GM18505 (cell line): ENCODE data around the gene ASB15.

Experiments
- ATAC-seq: cut with Tn5 transposase; IDR thresholded peaks from one replicate; pipeline ENCODE4 v1.9.1; 2021; ENCODE audit not compliant: unreplicated experiment
- POLR2A ChIP-seq: IDR thresholded peaks from 4 replicates; pipeline ENCODE4 v1.6.1; 2011; ENCODE audit warnings: borderline replicate concordance; ENCODE audit not compliant: insufficient read depth, insufficient read length; ENCODE audit errors: extremely low read depth

Gene ASB15

DNA sequence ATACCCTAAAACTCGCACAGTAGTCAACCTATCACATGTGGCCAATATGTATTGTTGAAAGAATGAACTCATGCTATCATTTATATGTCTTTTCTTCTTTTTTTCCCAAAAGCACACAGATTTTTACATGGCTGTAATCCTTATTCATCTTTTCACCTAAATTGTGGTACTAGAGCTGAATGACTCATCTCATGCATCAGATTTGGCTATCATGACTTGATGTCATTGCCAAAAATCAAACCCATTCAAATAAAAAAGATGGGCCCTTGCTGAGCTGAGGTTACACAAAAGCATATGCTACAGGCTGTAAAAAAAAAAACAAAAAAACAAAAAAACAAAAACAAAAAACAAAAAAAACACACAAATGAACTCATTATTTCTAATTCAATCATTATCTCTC, 50.8 kb downstream of the ASB15 start:
- ATAC-seq = no peak
- TF ChIP-seq POLR2A = no peak

DNA sequence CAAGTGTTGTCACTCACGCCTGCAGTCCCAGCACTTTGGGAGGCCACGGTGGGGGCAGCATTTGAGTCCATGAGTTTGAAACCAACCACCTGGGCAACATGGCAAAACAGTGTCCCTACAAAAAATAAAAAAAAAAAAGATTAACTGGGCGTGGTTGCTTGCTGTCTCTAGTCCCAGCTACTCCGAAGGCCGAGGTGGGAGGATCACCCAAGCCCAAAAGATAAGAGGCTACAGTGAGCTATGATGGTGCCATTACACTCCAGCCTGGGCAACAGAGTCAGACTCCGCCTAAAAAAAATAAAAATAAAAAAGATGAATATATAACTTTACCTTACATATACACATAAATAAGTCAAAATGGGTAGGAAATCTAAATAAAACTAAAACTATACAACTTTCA, 51.5 kb downstream of the ASB15 start:
- TF ChIP-seq POLR2A = no peak
- ATAC-seq = no peak

DNA sequence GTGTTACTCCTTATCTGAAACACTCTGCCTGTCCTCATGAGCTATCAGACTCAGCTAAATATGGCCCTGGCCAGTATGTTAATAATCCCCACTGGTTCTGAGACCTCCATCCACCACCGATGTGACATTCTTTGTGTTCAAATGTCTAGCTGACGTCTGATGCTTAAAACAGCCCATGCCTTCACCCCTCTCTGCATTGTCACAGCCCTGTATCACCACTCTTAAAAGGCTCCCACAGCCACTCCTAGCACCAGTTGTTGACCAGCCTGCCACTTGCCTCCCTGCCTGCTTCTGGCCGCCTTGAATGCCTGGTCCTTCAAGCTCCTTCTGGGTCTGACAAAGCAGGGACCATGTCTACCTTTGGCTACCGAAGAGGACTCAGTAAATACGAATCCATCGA, 54.0 kb downstream of the ASB15 start, which contains the start of gene LMOD2:
Gene LMOD2, plus strand, starts transcription at position 253 of the 400 bp plus-strand sequence. Its CDS starts 98 bp downstream, at position 351.
- ATAC-seq = no peak
- TF ChIP-seq POLR2A = no peak

DNA sequence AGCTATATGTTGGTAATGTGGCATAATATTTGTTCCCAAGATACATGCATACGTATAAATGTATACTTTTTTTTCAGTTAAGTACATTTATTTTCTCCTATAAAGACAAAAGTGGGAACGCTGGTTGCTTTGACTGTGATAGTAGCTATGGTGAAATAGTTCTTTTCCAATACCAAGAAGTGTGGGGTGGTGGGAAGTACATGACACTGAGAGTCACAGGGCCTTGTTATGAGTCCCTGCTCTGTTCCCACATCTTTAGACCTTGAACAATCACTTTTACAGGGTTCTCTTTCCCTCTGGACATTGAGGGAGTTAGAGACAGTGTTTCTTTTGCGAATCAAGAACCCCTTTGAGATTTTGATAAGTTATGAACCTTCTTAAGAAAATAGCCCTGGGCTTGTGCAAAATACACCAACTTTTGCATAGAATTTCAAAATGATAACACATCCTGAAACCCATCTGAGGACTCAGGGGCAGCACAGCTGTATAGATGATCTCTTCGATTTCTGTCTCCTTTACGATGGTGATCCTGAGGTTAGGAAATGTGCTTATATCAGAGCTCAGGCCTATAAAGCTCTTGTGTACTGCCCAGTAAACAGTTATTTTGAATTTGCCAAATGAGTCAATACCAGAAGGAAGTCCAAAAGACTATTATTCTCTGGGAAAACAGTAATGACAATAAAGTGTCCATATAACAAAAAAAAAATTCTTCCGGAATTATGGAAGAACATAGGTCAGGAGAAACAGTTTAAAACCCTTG, 55.1 kb downstream of the ASB15 start:
- no peak for TF ChIP-seq POLR2A
- no peak for ATAC-seq

DNA sequence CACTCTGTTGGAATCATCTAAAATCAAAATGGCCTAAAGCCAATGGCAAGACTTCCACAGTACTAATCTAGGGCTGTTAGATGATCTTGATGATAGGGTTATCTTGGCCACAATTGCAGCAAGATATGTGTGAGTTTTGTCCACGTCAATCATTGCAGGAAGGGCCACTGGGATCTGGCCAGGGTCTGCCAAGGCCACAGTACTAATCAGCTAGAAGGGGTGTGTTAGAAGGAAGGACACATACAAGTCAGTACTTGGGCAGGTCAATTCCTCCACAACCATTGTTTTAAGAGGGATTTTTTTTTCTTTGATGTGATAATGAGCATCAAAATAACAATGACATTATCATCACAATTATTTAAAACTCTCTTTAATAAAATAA, 55.7 kb downstream of the ASB15 start:
- ATAC-seq = no peak
- TF ChIP-seq POLR2A = no peak

DNA sequence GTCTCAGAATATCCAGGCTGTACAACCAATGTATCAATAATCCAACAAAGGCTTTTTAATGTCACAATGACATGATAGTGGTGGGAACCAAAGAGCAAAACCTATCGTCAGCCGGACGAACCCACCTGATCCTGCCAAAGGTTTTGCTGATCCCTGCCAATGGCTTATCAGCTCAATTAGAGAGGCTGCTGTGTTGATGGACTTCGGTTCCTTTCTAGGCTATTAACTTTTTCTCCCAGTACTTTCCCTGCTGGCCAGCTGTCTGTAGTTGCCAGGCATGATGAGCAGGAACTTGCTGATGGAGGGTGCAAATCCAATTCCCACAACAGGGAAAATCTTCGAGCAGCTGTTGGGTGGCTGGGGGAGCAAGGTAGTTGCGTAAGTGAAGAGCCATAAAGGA, 56.4 kb downstream of the ASB15 start:
- ATAC-seq = no peak
- TF ChIP-seq POLR2A = no peak

DNA sequence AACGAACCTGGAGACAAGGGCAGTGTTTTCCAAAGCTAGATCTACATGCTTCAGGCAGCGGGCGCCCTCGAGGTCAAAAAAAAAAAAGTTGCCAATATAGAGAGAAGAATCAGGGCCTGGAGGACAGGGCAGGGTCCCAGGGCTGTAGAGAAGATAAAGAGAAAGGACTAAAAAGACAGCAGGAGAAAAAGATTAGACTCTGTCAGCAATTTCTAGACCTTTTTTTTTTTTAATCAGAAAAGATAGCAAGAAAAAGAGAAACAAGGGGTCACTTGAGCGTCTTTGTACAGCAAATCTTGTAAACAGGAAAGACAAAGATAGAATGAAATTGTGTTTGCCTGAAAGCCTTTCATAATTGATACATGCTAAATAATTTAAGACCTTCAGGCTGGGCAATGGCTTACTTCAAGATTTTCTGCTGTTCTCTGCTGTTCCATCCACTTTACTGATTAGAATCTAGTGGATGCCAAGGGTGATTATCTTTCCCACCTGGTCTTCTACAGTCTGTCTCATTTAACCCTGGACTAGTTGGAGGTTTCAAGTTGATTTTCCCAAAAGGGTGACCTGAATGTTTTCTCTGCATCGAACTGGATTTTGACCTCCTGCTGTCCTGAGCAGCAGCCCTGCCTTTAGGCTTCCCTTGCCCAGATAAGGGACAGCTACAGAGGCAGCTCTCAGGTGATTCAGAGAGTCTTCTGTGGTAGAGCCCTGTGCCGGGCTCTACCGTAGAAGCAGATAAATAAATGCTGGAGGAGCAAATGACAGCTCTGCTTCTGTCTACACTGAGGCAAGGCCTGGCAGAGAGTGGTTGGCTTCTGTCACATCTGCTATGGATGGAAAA, 59.1 kb downstream of the ASB15 start:
- no peak for TF ChIP-seq POLR2A
- ATAC-seq = no peak

DNA sequence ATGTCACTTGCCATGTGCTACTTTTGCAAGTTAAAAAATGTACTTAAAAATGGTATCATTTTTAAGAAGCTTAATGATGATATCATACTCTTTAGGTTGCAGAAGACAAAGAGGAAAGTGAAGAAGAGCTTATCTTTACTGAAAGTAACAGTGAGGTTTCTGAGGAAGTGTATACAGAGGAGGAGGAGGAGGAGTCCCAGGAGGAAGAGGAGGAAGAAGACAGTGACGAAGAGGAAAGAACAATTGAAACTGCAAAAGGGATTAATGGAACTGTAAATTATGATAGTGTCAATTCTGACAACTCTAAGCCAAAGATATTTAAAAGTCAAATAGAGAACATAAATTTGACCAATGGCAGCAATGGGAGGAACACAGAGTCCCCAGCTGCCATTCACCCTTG, 60.1 kb downstream of the ASB15 start:
- ATAC-seq = no peak
- no peak for TF ChIP-seq POLR2A

DNA sequence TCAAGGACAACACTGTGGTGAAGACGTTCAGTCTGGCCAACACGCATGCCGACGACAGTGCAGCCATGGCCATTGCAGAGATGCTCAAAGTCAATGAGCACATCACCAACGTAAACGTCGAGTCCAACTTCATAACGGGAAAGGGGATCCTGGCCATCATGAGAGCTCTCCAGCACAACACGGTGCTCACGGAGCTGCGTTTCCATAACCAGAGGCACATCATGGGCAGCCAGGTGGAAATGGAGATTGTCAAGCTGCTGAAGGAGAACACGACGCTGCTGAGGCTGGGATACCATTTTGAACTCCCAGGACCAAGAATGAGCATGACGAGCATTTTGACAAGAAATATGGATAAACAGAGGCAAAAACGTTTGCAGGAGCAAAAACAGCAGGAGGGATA, 60.7 kb downstream of the ASB15 start:
- no peak for ATAC-seq
- TF ChIP-seq POLR2A = no peak

DNA sequence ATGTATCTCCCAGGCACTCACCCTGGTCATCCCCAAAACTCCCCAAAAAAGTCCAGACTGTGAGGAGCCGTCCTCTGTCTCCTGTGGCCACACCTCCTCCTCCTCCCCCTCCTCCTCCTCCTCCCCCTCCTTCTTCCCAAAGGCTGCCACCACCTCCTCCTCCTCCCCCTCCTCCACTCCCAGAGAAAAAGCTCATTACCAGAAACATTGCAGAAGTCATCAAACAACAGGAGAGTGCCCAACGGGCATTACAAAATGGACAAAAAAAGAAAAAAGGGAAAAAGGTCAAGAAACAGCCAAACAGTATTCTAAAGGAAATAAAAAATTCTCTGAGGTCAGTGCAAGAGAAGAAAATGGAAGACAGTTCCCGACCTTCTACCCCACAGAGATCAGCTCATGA, 61.1 kb downstream of the ASB15 start:
- no peak for TF ChIP-seq POLR2A
- ATAC-seq = no peak

DNA sequence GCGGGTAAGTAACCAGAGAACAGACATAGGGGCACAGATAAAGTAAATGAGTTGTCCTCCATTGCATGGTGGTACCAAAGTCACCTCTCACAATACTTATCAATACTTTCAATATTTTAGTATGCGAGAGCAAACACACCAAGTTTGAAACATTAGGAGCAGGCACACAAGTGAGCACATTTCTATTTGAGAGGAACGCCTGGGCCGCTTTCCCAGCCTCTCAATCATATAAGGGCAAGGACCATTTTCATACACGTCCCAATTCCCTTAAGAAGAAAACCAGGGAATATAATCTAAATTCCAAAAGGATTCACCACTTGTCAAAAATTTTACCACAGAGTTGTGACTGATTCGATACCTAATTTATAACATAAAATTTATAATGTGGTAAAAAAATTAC, 61.6 kb downstream of the ASB15 start:
- TF ChIP-seq POLR2A = no peak

DNA sequence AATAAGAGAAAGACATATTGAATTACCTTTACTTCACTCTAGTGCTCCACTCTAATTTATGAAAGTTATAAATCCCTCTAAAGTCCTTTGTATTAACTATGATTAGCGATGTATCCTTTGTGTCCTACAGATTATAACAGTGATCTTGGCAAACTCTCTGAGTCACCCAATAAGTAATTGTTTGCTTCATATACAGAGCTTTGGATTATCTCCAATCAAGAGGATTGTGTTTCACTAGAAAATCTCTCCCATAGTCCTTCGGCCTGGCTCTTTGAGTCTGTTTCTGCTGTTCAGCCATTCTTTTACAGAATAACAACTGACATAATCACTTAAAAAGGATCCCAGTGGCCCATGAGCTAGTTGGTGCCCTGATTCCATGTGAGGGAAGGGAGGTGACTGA, 63.5 kb downstream of the ASB15 start:
- no peak for TF ChIP-seq POLR2A
- no peak for ATAC-seq

More for the DNA sequence above, 61.6 kb downstream of the ASB15 start:
- ATAC-seq = no peak

DNA sequence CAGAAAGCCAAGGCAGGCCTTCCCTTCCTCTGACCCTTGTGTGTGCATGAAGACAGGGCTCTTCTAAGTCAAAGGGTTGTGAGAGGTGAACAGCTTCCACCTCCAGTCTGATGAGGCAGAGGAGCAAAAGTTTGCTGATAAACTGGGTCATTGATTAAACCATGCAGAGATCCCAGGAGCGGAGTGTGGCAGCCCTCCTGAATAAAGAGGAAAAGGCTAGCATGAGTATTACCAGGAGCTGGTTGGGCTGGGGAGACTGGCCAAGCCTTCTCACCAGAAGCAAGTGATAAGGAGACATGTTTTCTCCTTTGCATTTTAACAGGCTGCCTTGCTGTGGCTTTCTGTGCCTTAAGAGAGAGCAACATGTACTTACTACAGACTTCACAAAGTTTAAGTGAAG, 64.3 kb downstream of the ASB15 start:
- no peak for ATAC-seq
- TF ChIP-seq POLR2A = no peak

DNA sequence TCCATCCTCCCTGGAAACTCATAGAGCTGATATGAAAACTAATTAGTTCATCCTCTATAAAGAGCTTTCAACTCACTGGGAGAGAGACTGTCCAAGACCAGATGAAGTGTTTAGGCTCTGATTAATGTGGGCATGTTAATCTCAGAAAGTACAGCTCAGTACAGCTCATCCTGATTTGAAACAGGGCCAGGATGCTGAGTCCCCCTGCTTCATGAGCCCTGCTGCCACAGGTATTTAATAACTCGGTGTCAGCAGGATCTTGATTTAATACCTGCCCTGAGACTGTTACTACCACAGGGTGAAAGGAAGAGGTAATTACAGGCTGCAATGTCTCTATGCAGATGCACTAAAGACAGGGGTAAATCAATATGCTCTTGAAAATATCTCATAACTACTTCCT, 64.9 kb downstream of the ASB15 start:
- TF ChIP-seq POLR2A = no peak
- no peak for ATAC-seq
